ELR (cell line): ENCODE measurements around the gene AQP1.

Experiments
- DNase-seq: peaks from one replicate; pipeline ENCODE4 v3.0.0-alpha.2; 2015; ENCODE audit warnings: low read depth

AQP1 gene

DNA sequence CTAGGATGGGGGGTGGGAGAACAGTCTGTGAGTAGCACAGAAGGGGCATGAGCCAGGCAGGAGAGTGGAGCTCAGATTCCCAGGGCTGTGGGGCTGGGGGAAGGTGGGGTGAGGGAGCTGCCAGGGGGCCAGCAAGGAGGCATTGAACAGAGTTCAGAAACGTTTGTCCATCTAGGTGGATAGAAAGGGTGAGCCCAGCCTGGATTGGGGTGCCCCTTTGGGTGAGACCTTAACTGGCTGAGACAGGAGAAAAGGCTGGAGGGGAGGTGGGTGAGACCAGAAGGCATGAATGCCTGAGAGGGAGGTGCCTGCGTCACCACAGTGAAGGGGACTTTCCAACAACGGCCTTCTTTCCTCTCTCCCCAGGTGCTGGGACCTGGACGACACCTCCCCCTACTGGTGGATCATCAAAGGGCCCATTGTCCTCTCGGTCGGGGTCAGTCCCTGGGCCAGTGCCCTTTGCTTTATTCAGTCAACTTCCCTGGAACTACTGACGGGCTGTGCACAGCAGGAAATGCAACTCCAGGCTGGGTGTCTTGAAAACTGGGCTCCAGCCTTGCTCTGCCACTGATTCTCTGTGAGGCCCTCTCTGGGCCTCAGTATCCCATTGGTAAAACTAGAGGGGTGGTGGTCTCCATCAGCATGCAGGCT, 63.1 kb downstream of the AQP1 start:
- peak; percentile 73 for DNase-seq
